Astrocyte (in vitro differentiated cells and primary cell): ENCODE results near the gene KREMEN1. TPM values are rescaled to one million over a fixed set of nuclear protein-coding genes. Genes with fewer than 3 reads are reported as not detected.

Source experiments
- DNase-seq: peaks from one replicate; pipeline ENCODE4 v3.0.0-alpha.2; 2010; ENCODE audit warnings: low read depth
- FAIRE-seq: peaks from 2 replicates; lab custom pipeline; 2011; peaks lifted over from hg19 to GRCh38; lab: Jason Lieb, UNC
- H2AFZ ChIP-seq: 2 replicates; pipeline ENCODE4 v1.6.0; 2012; ENCODE audit warnings: low read depth, low read length, inconsistent platforms
- H3K27ac ChIP-seq: 2 replicates; pipeline ENCODE4 v1.5.1; 2011; ENCODE audit warnings: low read depth, low read length, inconsistent platforms
- H3K27me3 ChIP-seq: 2 replicates; pipeline ENCODE4 v1.6.0; 2011; ENCODE audit warnings: low read length, inconsistent platforms; ENCODE audit not compliant: insufficient read depth
- H3K36me3 ChIP-seq: 2 replicates; pipeline ENCODE4 v1.5.1; 2011; ENCODE audit warnings: low read length, inconsistent platforms; ENCODE audit not compliant: insufficient read depth
- H3K4me1 ChIP-seq: 2 replicates; pipeline ENCODE4 v1.5.1; 2011; ENCODE audit warnings: low read length, inconsistent platforms; ENCODE audit not compliant: insufficient read depth
- H3K4me2 ChIP-seq: 2 replicates; pipeline ENCODE4 v1.6.0; 2012; ENCODE audit warnings: low read length, inconsistent platforms
- H3K4me3 ChIP-seq: 2 replicates; pipeline ENCODE4 v1.5.1; 2011; ENCODE audit warnings: low read depth, mild to moderate bottlenecking, low read length, inconsistent platforms; ENCODE audit not compliant: insufficient read depth
- H3K79me2 ChIP-seq: 2 replicates; pipeline ENCODE4 v1.6.0; 2012; ENCODE audit warnings: mild to moderate bottlenecking, low read length, inconsistent platforms; ENCODE audit not compliant: insufficient read depth
- H3K9ac ChIP-seq: 2 replicates; pipeline ENCODE4 v1.6.0; 2012; ENCODE audit warnings: mild to moderate bottlenecking, low read length, inconsistent platforms
- H3K9me3 ChIP-seq: 2 replicates; pipeline ENCODE4 v1.5.1; 2012; ENCODE audit warnings: low read depth, mild to moderate bottlenecking, low read length, inconsistent platforms; ENCODE audit not compliant: insufficient read depth
- H4K20me1 ChIP-seq: 2 replicates; pipeline ENCODE4 v1.6.0; 2012; ENCODE audit warnings: low read length, inconsistent platforms; ENCODE audit not compliant: insufficient read depth
- H3K27ac Mint-ChIP-seq: one replicate; pipeline ENCODE4 v1.8.0; 2021; ENCODE audit warnings: mild to moderate bottlenecking, mixed read lengths; ENCODE audit not compliant: unreplicated experiment
- H3K27me3 Mint-ChIP-seq: one replicate; pipeline ENCODE4 v1.8.0; 2021; ENCODE audit warnings: low read depth, mixed read lengths; ENCODE audit not compliant: unreplicated experiment
- H3K36me3 Mint-ChIP-seq: one replicate; pipeline ENCODE4 v1.8.0; 2021; ENCODE audit warnings: low read depth, mixed read lengths; ENCODE audit not compliant: unreplicated experiment
- H3K4me1 Mint-ChIP-seq: one replicate; pipeline ENCODE4 v1.8.0; 2021; ENCODE audit warnings: low read depth, mixed read lengths; ENCODE audit not compliant: unreplicated experiment
- H3K4me3 Mint-ChIP-seq: one replicate; pipeline ENCODE4 v1.8.0; 2021; ENCODE audit warnings: mild to moderate bottlenecking, moderate library complexity, mixed read lengths; ENCODE audit not compliant: unreplicated experiment
- H3K9me3 Mint-ChIP-seq: one replicate; pipeline ENCODE4 v1.8.0; 2021; ENCODE audit warnings: mild to moderate bottlenecking, mixed read lengths; ENCODE audit not compliant: unreplicated experiment
- EZH2 ChIP-seq: IDR thresholded peaks from 2 replicates; pipeline ENCODE4 v1.6.1; 2012; ENCODE audit warnings: mild to moderate bottlenecking, low read length, inconsistent platforms; ENCODE audit not compliant: insufficient read depth
- total RNA-seq: library from RNA; stranded (reverse); gene quantifications from 2 replicates; pipeline ENCODE4 v1.2.1, GENCODE V29; 2021
- TF ChIP-seq, protein P1 (sequence below): IDR thresholded peaks from 2 replicates; pipeline ENCODE4 v1.5.1; 2011; ENCODE audit warnings: low read depth, mild to moderate bottlenecking, inconsistent platforms, low read length, moderate library complexity; ENCODE audit not compliant: insufficient read depth

KREMEN1 gene
- total RNA-seq, 1 donor from 2014 or later: 3.3 TPM

DNA sequence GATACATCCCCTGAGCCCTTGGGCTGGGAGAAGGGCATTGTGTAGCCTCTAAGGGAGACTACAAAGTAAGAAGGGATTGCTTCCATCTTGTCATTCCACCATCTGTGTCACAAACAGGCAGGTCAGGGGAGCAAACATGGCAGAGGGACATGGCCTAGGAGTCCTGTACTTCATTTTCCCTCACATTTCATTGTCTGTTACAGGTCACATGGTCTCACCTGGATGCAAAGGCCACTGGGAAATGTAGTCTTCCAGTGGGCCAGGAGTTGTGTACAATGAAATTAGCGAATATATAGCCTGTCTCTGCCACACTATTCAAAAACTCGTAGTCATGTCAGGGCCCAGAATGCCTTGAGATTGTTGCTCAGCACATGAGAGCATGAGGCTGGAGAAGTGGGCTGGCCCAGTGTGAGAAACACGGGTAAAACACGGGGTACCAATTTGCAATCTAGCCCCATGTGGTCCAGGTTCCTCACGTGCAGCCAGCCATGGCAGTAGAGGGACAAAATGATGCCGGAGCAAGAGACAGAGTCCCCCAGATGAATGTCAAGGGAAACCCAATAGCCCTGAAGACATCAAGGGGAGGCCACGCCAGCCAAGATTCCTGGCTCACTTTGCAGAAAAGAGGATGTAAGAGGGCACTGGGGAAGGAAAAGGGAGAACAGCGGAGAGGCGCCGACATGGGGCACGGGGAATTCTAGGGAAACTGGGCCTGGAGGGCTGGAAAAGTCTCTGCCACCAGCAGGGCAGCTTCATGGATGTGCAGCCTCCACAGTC lies 85.1 kb downstream of the KREMEN1 start:
- no peaks in the 10 kb centered on the region for H3K27me3 ChIP-seq
- no peak overlapping the region for H2AFZ ChIP-seq
- H3K4me2 ChIP-seq: no peak overlapping the region
- no peaks in the 10 kb centered on the region for H3K79me2 ChIP-seq
- H3K4me1 ChIP-seq: no peaks in the 10 kb centered on the region
- no peaks in the 10 kb centered on the region for H3K9me3 Mint-ChIP-seq
- H3K27ac Mint-ChIP-seq: no peak overlapping the region
- no peak overlapping the region for H3K9ac ChIP-seq
- FAIRE-seq (no peak), DNase-seq (no peak)
- H3K4me1 Mint-ChIP-seq: no peaks in the 10 kb centered on the region
- H3K27me3 Mint-ChIP-seq: peaks cover 30% of the 10 kb centered on the region
- TF ChIP-seq EZH2: no peak
- TF ChIP-seq, protein P1, sequence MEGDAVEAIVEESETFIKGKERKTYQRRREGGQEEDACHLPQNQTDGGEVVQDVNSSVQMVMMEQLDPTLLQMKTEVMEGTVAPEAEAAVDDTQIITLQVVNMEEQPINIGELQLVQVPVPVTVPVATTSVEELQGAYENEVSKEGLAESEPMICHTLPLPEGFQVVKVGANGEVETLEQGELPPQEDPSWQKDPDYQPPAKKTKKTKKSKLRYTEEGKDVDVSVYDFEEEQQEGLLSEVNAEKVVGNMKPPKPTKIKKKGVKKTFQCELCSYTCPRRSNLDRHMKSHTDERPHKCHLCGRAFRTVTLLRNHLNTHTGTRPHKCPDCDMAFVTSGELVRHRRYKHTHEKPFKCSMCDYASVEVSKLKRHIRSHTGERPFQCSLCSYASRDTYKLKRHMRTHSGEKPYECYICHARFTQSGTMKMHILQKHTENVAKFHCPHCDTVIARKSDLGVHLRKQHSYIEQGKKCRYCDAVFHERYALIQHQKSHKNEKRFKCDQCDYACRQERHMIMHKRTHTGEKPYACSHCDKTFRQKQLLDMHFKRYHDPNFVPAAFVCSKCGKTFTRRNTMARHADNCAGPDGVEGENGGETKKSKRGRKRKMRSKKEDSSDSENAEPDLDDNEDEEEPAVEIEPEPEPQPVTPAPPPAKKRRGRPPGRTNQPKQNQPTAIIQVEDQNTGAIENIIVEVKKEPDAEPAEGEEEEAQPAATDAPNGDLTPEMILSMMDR: no peak
- no peaks in the 10 kb centered on the region for H3K9me3 ChIP-seq
- H3K4me3 ChIP-seq: no peak overlapping the region
- no peaks in the 10 kb centered on the region for H3K36me3 Mint-ChIP-seq
- no peak overlapping the region for H3K4me3 Mint-ChIP-seq
- H3K36me3 ChIP-seq: no peaks in the 10 kb centered on the region
- no peaks in the 10 kb centered on the region for H4K20me1 ChIP-seq
- H3K27ac ChIP-seq: no peak overlapping the region

DNA sequence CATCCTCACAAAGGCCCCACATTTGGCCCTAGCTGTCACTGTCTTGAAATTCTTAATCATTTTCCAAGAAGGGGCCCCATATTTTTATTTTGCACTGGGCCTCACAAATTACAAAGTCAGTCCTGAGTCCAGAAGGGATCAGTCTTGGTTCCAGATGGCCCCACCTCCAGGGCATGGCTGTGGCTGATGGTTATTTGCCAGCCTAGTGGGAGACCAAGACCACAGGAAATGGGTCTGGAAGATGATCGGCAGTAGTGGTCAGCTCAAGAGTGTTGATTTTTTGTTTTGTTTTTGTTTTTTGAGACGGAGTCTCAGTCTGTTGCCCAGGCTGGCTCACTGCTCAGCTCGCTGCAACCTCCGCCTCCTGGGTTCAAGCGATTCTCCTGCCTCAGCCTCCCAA lies 85.7 kb downstream of the KREMEN1 start:
- no peaks in the 10 kb centered on the region for H3K36me3 Mint-ChIP-seq
- H3K27ac Mint-ChIP-seq: no peak overlapping the region
- no peaks in the 10 kb centered on the region for H3K9me3 Mint-ChIP-seq
- Histone ChIP-seq H3K27ac (no peak overlapping the region), H3K27me3 (no peaks in the 10 kb centered on the region), H2AFZ (no peak overlapping the region), H3K9me3 (no peaks in the 10 kb centered on the region), H3K79me2 (no peaks in the 10 kb centered on the region), H4K20me1 (no peaks in the 10 kb centered on the region), H3K9ac (no peak overlapping the region), H3K36me3 (no peaks in the 10 kb centered on the region), H3K4me2 (no peak overlapping the region), H3K4me1 (no peaks in the 10 kb centered on the region), H3K4me3 (no peak overlapping the region)
- FAIRE-seq (no peak), DNase-seq (no peak)
- no peaks in the 10 kb centered on the region for H3K4me1 Mint-ChIP-seq
- H3K4me3 Mint-ChIP-seq: no peak overlapping the region
- H3K27me3 Mint-ChIP-seq: peaks cover 34% of the 10 kb centered on the region
- TF ChIP-seq EZH2: no peak

DNA sequence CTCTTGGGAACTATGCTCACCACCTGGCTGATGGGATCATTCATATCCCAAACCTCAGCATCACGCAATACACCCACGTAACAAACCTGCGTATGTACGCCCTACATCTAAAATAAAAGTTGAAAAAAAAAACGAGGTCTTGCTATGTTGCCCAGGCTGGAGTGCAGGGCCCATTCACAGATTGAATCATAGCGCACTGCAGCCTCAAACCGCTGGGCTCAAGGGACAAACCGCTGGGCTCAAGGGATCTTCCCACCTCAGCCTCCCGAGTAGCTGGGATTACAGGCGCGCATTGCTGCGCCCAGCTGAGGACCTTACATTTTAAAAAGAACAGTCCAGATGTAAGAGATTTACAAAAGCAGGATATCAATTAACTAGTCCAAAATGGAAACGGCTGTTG lies 91.0 kb downstream of the KREMEN1 start:
- Histone ChIP-seq H3K4me3 (no peak overlapping the region), H3K4me1 (no peaks in the 10 kb centered on the region), H3K9me3 (no peaks in the 10 kb centered on the region), H3K36me3 (no peaks in the 10 kb centered on the region), H3K27ac (no peak overlapping the region), H3K79me2 (no peaks in the 10 kb centered on the region), H2AFZ (no peak overlapping the region), H3K27me3 (no peaks in the 10 kb centered on the region), H3K9ac (no peak overlapping the region), H4K20me1 (no peaks in the 10 kb centered on the region), H3K4me2 (no peak overlapping the region)
- Mint-ChIP-seq H3K4me3 (no peak overlapping the region), H3K27ac (no peak overlapping the region), H3K9me3 (no peaks in the 10 kb centered on the region), H3K36me3 (no peaks in the 10 kb centered on the region), H3K4me1 (no peaks in the 10 kb centered on the region), H3K27me3 (peaks cover 42% of the 10 kb centered on the region)
- DNase-seq (no peak), FAIRE-seq (no peak)
- TF ChIP-seq EZH2: no peak
- TF ChIP-seq, protein P1: no peak
